ENCODE data around the gene ERCC1.

ERCC1 gene

DNA sequence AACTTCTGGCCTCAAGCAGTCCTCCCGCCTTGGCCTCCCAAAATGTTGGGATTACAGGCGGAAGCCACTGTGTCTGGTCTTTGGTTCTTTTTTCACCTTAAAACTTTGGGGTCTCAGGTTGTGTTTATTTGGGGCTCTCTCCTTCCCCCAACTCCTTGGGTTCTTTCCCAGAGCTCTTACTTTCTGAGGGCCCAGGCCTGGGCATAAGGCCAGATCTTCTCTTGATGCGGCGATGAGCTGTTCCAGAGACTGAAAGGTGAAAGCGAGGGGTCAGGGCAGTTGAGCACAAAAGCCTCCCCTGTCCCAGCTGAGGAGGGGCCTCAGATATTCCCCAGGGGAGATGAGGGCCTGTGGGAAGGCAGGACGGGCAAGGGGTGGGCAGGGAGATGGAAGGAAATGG, 10.2 kb downstream of the ERCC1 start:
- TF ChIP-seq YY1 (IDR thresholded peaks at IDR 0.05; ENCODE audit: low read depth) (no peak), TCF12 (IDR thresholded peaks at IDR 0.05; ENCODE audit: low read depth) (no peak), RAD21 (IDR thresholded peaks at IDR 0.05; ENCODE audit: low read depth) (no peak), EGR1 (IDR thresholded peaks at IDR 0.05) (no peak)

GRCh38 chr19:45409557-45409920, 14.2 kb downstream of the ERCC1 start:
- TF ChIP-seq CREB1 (IDR thresholded peaks at IDR 0.05; ENCODE audit: low read depth): no peak
- TF ChIP-seq NFIC (IDR thresholded peaks at IDR 0.05): no peak
- no peak for TF ChIP-seq TEAD4 (IDR thresholded peaks at IDR 0.05)
- no peak for TF ChIP-seq EP300 (IDR thresholded peaks at IDR 0.05; ENCODE audit: borderline replicate concordance)
- no peak for TF ChIP-seq EGR1 (IDR thresholded peaks at IDR 0.05)
- TF ChIP-seq, protein P1, sequence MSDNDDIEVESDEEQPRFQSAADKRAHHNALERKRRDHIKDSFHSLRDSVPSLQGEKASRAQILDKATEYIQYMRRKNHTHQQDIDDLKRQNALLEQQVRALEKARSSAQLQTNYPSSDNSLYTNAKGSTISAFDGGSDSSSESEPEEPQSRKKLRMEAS (IDR thresholded peaks at IDR 0.05): no peak
- TF ChIP-seq CEBPB (IDR thresholded peaks at IDR 0.05): no peak
- no peak for TF ChIP-seq TAF1 (IDR thresholded peaks at IDR 0.05; ENCODE audit: low read depth)
- TF ChIP-seq RAD21 (IDR thresholded peaks at IDR 0.05; ENCODE audit: low read depth): no peak
- TF ChIP-seq USF1 (IDR thresholded peaks at IDR 0.05): no peak
- TF ChIP-seq ZBTB7A (IDR thresholded peaks at IDR 0.05; ENCODE audit: low read depth): no peak

DNA sequence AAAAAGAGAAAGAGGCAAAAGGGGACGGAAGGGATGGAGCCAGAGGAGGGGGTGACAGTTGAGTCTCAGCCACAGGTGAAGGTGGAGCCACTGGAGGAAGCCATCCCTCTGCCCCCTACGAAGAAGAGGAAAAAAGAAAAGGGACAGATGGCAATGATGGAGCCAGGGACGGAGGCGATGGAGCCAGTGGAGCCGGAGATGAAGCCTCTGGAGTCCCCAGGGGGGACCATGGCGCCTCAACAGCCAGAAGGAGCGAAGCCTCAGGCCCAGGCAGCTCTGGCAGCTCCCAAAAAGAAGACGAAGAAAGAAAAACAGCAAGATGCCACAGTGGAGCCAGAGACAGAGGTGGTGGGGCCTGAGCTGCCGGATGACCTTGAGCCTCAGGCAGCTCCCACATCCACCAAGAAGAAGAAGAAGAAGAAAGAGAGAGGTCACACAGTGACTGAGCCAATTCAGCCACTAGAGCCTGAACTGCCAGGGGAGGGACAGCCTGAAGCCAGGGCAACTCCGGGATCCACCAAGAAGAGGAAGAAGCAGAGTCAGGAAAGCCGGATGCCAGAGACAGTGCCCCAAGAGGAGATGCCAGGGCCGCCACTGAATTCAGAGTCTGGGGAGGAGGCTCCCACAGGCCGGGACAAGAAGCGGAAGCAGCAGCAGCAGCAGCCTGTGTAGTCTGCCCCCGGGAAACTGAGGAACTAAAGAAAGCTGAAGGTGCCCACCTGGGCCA, 14.7 kb downstream of the ERCC1 start:
- TF ChIP-seq, protein P1 (IDR thresholded peaks at IDR 0.05): no peak
- no peak for TF ChIP-seq YY1 (IDR thresholded peaks at IDR 0.05; ENCODE audit: low read depth)
- TF ChIP-seq FOXM1 (IDR thresholded peaks at IDR 0.05; ENCODE audit: borderline replicate concordance, low read depth): no peak
- TF ChIP-seq TEAD4 (IDR thresholded peaks at IDR 0.05): no peak
- TF ChIP-seq TCF12 (IDR thresholded peaks at IDR 0.05; ENCODE audit: low read depth): no peak
- no peak for TF ChIP-seq TAF1 (IDR thresholded peaks at IDR 0.05; ENCODE audit: low read depth)
- TF ChIP-seq EP300 (IDR thresholded peaks at IDR 0.05; ENCODE audit: borderline replicate concordance): no peak
- TF ChIP-seq ZBTB7A (IDR thresholded peaks at IDR 0.05; ENCODE audit: low read depth): no peak
- TF ChIP-seq RAD21 (IDR thresholded peaks at IDR 0.05; ENCODE audit: low read depth): no peak
- TF ChIP-seq USF1 (IDR thresholded peaks at IDR 0.05): no peak
- TF ChIP-seq CEBPB (IDR thresholded peaks at IDR 0.05): no peak
- TF ChIP-seq EGR1 (IDR thresholded peaks at IDR 0.05): no peak
- TF ChIP-seq CREB1 (IDR thresholded peaks at IDR 0.05; ENCODE audit: low read depth): no peak
- TF ChIP-seq, protein P2, sequence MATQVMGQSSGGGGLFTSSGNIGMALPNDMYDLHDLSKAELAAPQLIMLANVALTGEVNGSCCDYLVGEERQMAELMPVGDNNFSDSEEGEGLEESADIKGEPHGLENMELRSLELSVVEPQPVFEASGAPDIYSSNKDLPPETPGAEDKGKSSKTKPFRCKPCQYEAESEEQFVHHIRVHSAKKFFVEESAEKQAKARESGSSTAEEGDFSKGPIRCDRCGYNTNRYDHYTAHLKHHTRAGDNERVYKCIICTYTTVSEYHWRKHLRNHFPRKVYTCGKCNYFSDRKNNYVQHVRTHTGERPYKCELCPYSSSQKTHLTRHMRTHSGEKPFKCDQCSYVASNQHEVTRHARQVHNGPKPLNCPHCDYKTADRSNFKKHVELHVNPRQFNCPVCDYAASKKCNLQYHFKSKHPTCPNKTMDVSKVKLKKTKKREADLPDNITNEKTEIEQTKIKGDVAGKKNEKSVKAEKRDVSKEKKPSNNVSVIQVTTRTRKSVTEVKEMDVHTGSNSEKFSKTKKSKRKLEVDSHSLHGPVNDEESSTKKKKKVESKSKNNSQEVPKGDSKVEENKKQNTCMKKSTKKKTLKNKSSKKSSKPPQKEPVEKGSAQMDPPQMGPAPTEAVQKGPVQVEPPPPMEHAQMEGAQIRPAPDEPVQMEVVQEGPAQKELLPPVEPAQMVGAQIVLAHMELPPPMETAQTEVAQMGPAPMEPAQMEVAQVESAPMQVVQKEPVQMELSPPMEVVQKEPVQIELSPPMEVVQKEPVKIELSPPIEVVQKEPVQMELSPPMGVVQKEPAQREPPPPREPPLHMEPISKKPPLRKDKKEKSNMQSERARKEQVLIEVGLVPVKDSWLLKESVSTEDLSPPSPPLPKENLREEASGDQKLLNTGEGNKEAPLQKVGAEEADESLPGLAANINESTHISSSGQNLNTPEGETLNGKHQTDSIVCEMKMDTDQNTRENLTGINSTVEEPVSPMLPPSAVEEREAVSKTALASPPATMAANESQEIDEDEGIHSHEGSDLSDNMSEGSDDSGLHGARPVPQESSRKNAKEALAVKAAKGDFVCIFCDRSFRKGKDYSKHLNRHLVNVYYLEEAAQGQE (IDR thresholded peaks at IDR 0.05; ENCODE audit: low read depth): no peak

GRCh38 chr19:45408121-45408520, 15.6 kb downstream of the ERCC1 start:
- TF ChIP-seq RAD21 (IDR thresholded peaks at IDR 0.05; ENCODE audit: low read depth) (no peak), NFIC (IDR thresholded peaks at IDR 0.05) (no peak), FOXM1 (IDR thresholded peaks at IDR 0.05; ENCODE audit: borderline replicate concordance, low read depth) (no peak), TAF1 (IDR thresholded peaks at IDR 0.05; ENCODE audit: low read depth) (no peak), TEAD4 (IDR thresholded peaks at IDR 0.05) (no peak), CREB1 (IDR thresholded peaks at IDR 0.05; ENCODE audit: low read depth) (no peak)
- TF ChIP-seq, protein P1 (IDR thresholded peaks at IDR 0.05): no peak
- TF ChIP-seq, protein P2 (IDR thresholded peaks at IDR 0.05; ENCODE audit: low read depth): no peak

- no peak for TF ChIP-seq CEBPB (IDR thresholded peaks at IDR 0.05)
- TF ChIP-seq NFIC (IDR thresholded peaks at IDR 0.05): no peak
- TF ChIP-seq ZBTB7A (IDR thresholded peaks at IDR 0.05; ENCODE audit: low read depth): no peak
- TF ChIP-seq, protein P1 (IDR thresholded peaks at IDR 0.05): no peak
- TF ChIP-seq YY1 (IDR thresholded peaks at IDR 0.05; ENCODE audit: low read depth): no peak
- no peak for TF ChIP-seq CREB1 (IDR thresholded peaks at IDR 0.05; ENCODE audit: low read depth)
- TF ChIP-seq TAF1 (IDR thresholded peaks at IDR 0.05; ENCODE audit: low read depth): no peak
- no peak for TF ChIP-seq FOXM1 (IDR thresholded peaks at IDR 0.05; ENCODE audit: borderline replicate concordance, low read depth)
- TF ChIP-seq EGR1 (IDR thresholded peaks at IDR 0.05): no peak
- TF ChIP-seq TCF12 (IDR thresholded peaks at IDR 0.05; ENCODE audit: low read depth): no peak
- TF ChIP-seq USF1 (IDR thresholded peaks at IDR 0.05): no peak
- TF ChIP-seq RAD21 (IDR thresholded peaks at IDR 0.05; ENCODE audit: low read depth): no peak
- no peak for TF ChIP-seq EP300 (IDR thresholded peaks at IDR 0.05; ENCODE audit: borderline replicate concordance)
- TF ChIP-seq TEAD4 (IDR thresholded peaks at IDR 0.05): no peak
- TF ChIP-seq, protein P2 (IDR thresholded peaks at IDR 0.05; ENCODE audit: low read depth): no peak
Observed at GRCh38 chr19:45407091-45407375, 16.7 kb downstream of the ERCC1 start.
